GM23338 (cell line): ENCODE data around the gene CCDC3. TPM values are rescaled to one million over a fixed set of nuclear protein-coding genes. Genes with fewer than 3 reads are reported as not detected.

Source experiments
- ATAC-seq: fragments of 200-7000 bp; cut with Tn5 transposase; 3 replicates; pipeline ENCODE4 v1.9.1; 2020
- DNase-seq: peaks from one replicate; pipeline ENCODE4 v3.0.0-alpha.2; 2015; ENCODE audit warnings: low spot score
- H2AFZ ChIP-seq: fragments of 200-600 bp; sonication (generic); 2 replicates; pipeline ENCODE4 v1.8.0; 2016; ENCODE audit warnings: antibody characterized with exemption, mild to moderate bottlenecking, moderate library complexity
- H3F3A ChIP-seq: fragments of 200-600 bp; sonication (generic); replicated peaks from 2 replicates; pipeline ENCODE4 v1.8.0; 2017; ENCODE audit warnings: antibody characterized with exemption, mixed run types, low read depth
- H3K27ac ChIP-seq: fragments of 200-600 bp; sonication (generic); 2 replicates; pipeline ENCODE4 v1.6.1; 2016; ENCODE audit warnings: low read depth
- H3K27me3 ChIP-seq: fragments of 200-600 bp; sonication (generic); 2 replicates; pipeline ENCODE4 v1.8.0; 2016; ENCODE audit warnings: mild to moderate bottlenecking, mixed run types, moderate library complexity; ENCODE audit not compliant: insufficient read depth
- H3K36me3 ChIP-seq: fragments of 200-600 bp; sonication (generic); 2 replicates; pipeline ENCODE4 v1.8.0; 2016; ENCODE audit warnings: mild to moderate bottlenecking; ENCODE audit not compliant: insufficient read depth
- H3K4me1 ChIP-seq: fragments of 200-600 bp; sonication (generic); 2 replicates; pipeline ENCODE4 v1.8.0; 2016; ENCODE audit warnings: mild to moderate bottlenecking, moderate library complexity; ENCODE audit not compliant: insufficient read depth
- H3K4me2 ChIP-seq: fragments of 200-600 bp; sonication (generic); 2 replicates; pipeline ENCODE4 v1.7.1; 2017; ENCODE audit warnings: mixed run types
- H3K4me3 ChIP-seq: fragments of 200-600 bp; sonication (generic); 2 replicates; pipeline ENCODE4 v1.6.1; 2016; ENCODE audit warnings: mixed run types
- H3K79me2 ChIP-seq: fragments of 200-600 bp; sonication (generic); replicated peaks from 2 replicates; pipeline ENCODE4 v1.8.0; 2017; ENCODE audit warnings: mild to moderate bottlenecking; ENCODE audit not compliant: insufficient read depth
- H3K9me2 ChIP-seq: fragments of 200-600 bp; sonication (generic); 2 replicates; pipeline ENCODE4 v1.8.0; 2017; ENCODE audit not compliant: insufficient read depth
- H4K20me1 ChIP-seq: fragments of 200-600 bp; sonication (generic); replicated peaks from 2 replicates; pipeline ENCODE4 v1.8.0; 2017; ENCODE audit warnings: mild to moderate bottlenecking; ENCODE audit not compliant: insufficient read depth
- H3K27ac Mint-ChIP-seq: 2 replicates; pipeline ENCODE4 v1.8.0; 2020; ENCODE audit warnings: inconsistent platforms, mild to moderate bottlenecking, moderate library complexity, mixed read lengths
- H3K27me3 Mint-ChIP-seq: 3 replicates; pipeline ENCODE4 v1.8.0; 2022; ENCODE audit warnings: low read depth, mild to moderate bottlenecking, moderate library complexity, mixed read lengths, inconsistent platforms; ENCODE audit not compliant: insufficient read depth, poor library complexity
- H3K36me3 Mint-ChIP-seq: 3 replicates; pipeline ENCODE4 v1.8.0; 2021; ENCODE audit warnings: low read depth, mild to moderate bottlenecking, inconsistent platforms, moderate library complexity, mixed read lengths
- H3K4me1 Mint-ChIP-seq: 3 replicates; pipeline ENCODE4 v1.8.0; 2020; ENCODE audit warnings: mild to moderate bottlenecking, inconsistent platforms, mixed read lengths
- H3K4me3 Mint-ChIP-seq: 3 replicates; pipeline ENCODE4 v1.8.0; 2021; ENCODE audit warnings: moderate library complexity, mild to moderate bottlenecking, inconsistent platforms, mixed read lengths
- H3K9me3 Mint-ChIP-seq: 3 replicates; pipeline ENCODE4 v1.8.0; 2020; ENCODE audit warnings: moderate library complexity, mild to moderate bottlenecking, inconsistent platforms, mixed read lengths
- CREB1 ChIP-seq: fragments of 250-450 bp; sonication (Bioruptor Pico); IDR thresholded peaks from 2 replicates; pipeline ENCODE4 v1.5.0; 2020; ENCODE audit warnings: low read depth, mild to moderate bottlenecking, moderate library complexity
- EZH2 ChIP-seq: fragments of 200-600 bp; sonication (generic); IDR thresholded peaks from one replicate; pipeline ENCODE4 v1.8.0; 2017; ENCODE audit warnings: antibody characterized with exemption, mild to moderate bottlenecking, low read depth; ENCODE audit not compliant: unreplicated experiment
- EZH2phosphoT487 ChIP-seq: fragments of 200-600 bp; sonication (generic); IDR thresholded peaks from one replicate; pipeline ENCODE4 v1.8.1; 2018; ENCODE audit warnings: antibody characterized with exemption; ENCODE audit not compliant: unreplicated experiment
- JUNB ChIP-seq: IDR thresholded peaks from one replicate; pipeline ENCODE4 v1.6.1; 2016; ENCODE audit warnings: antibody characterized with exemption; ENCODE audit not compliant: unreplicated experiment
- NANOG ChIP-seq: IDR thresholded peaks from 2 replicates; pipeline ENCODE4 v1.6.1; 2016; ENCODE audit warnings: antibody characterized with exemption, borderline replicate concordance
- POLR2AphosphoS5 ChIP-seq: IDR thresholded peaks from 2 replicates; pipeline ENCODE4 v1.6.1; 2016; ENCODE audit warnings: antibody characterized with exemption, low read depth
- STAT1 ChIP-seq: IDR thresholded peaks from one replicate; pipeline ENCODE4 v1.6.1; 2016; ENCODE audit warnings: antibody characterized with exemption; ENCODE audit not compliant: unreplicated experiment
- ZNF114 ChIP-seq: fragments of 250-450 bp; sonication (Bioruptor Pico); IDR thresholded peaks from 2 replicates; pipeline ENCODE4 v1.5.0; 2020; ENCODE audit warnings: mild to moderate bottlenecking, moderate library complexity
- ZNF331 ChIP-seq: fragments of 250-450 bp; sonication (Bioruptor Pico); IDR thresholded peaks from 2 replicates; pipeline ENCODE4 v1.5.0; 2020; ENCODE audit warnings: low read depth, mild to moderate bottlenecking, moderate library complexity
- polyA plus RNA-seq: library from polyadenylated mRNA; unstranded; fragments of >200 nt; fragmentation: Nextera tagmentation; extraction: Ambion mirVana; gene quantifications from 2 replicates; pipeline ENCODE4 v1.2.1, GENCODE V29; 2016
- total RNA-seq: library from RNA; depleted of rRNA; stranded (reverse); fragments of >200 nt; shearing (Covaris generic); gene quantifications from 2 replicates; pipeline ENCODE4 v1.2.3, GENCODE V29; 2014
- TF ChIP-seq, protein P1 (sequence below), 2 experiments: fragments of 200-600 bp in 1 of 2; sonication (generic) in 1 of 2; conservative IDR thresholded peaks; 2 replicates each; pipeline versions ENCODE4 v1.5.1 to v1.6.1; 2016 to 2017; ENCODE audit warnings: antibody characterized with exemption in 2 of 2, low read depth in 2 of 2, mild to moderate bottlenecking in 2 of 2, moderate library complexity in 1 of 2
- TF ChIP-seq, protein P2 (sequence below): IDR thresholded peaks from 2 replicates; pipeline ENCODE4 v1.6.1; 2016; ENCODE audit warnings: antibody characterized with exemption
- TF ChIP-seq, protein P3 (sequence below): fragments of 250-450 bp; sonication (Bioruptor Pico); IDR thresholded peaks from 2 replicates; pipeline ENCODE4 v1.5.0; 2020; ENCODE audit warnings: mild to moderate bottlenecking, moderate library complexity
- TF ChIP-seq, protein P4 (sequence below): IDR thresholded peaks from one replicate; pipeline ENCODE4 v1.6.1; 2018; ENCODE audit warnings: antibody characterized with exemption; ENCODE audit not compliant: unreplicated experiment

Gene CCDC3
- total and polyA plus RNA-seq, 2 experiments from 2014 or later, result 1.4 to 5.2 TPM

DNA sequence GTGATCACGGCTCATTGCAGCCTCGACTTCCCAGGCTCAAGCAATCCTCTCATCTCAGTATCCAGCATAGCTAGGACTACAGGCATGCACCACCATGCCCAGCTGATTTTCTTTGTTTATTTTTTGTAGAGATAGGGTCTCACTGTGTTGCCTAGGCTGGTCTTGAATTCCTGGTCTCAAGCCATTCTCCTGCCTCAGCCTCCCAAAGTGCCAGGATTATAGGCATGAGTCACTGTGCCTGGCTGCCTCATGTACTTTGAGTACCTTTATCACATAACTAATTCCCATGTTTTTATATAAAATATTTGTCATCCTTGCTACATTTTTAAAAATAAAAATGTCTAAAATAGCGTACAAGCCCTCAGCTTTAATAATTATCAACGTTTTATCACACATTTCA lies 35.3 kb upstream of the CCDC3 start:
- TF ChIP-seq EZH2phosphoT487 (no peak), EZH2 (no peak), NANOG (no peak), ZNF331 (no peak), STAT1 (no peak), POLR2AphosphoS5 (no peak), CREB1 (CRISPR knock-in tag) (no peak), ZNF114 (no peak), JUNB (no peak)
- TF ChIP-seq, protein P1, sequence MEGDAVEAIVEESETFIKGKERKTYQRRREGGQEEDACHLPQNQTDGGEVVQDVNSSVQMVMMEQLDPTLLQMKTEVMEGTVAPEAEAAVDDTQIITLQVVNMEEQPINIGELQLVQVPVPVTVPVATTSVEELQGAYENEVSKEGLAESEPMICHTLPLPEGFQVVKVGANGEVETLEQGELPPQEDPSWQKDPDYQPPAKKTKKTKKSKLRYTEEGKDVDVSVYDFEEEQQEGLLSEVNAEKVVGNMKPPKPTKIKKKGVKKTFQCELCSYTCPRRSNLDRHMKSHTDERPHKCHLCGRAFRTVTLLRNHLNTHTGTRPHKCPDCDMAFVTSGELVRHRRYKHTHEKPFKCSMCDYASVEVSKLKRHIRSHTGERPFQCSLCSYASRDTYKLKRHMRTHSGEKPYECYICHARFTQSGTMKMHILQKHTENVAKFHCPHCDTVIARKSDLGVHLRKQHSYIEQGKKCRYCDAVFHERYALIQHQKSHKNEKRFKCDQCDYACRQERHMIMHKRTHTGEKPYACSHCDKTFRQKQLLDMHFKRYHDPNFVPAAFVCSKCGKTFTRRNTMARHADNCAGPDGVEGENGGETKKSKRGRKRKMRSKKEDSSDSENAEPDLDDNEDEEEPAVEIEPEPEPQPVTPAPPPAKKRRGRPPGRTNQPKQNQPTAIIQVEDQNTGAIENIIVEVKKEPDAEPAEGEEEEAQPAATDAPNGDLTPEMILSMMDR (conservative IDR thresholded peaks at IDR 0.05; ENCODE audit: low read depth in 2 of 2), result no peak
- TF ChIP-seq, protein P2, sequence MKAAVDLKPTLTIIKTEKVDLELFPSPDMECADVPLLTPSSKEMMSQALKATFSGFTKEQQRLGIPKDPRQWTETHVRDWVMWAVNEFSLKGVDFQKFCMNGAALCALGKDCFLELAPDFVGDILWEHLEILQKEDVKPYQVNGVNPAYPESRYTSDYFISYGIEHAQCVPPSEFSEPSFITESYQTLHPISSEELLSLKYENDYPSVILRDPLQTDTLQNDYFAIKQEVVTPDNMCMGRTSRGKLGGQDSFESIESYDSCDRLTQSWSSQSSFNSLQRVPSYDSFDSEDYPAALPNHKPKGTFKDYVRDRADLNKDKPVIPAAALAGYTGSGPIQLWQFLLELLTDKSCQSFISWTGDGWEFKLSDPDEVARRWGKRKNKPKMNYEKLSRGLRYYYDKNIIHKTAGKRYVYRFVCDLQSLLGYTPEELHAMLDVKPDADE, result no peak
- TF ChIP-seq, protein P3, sequence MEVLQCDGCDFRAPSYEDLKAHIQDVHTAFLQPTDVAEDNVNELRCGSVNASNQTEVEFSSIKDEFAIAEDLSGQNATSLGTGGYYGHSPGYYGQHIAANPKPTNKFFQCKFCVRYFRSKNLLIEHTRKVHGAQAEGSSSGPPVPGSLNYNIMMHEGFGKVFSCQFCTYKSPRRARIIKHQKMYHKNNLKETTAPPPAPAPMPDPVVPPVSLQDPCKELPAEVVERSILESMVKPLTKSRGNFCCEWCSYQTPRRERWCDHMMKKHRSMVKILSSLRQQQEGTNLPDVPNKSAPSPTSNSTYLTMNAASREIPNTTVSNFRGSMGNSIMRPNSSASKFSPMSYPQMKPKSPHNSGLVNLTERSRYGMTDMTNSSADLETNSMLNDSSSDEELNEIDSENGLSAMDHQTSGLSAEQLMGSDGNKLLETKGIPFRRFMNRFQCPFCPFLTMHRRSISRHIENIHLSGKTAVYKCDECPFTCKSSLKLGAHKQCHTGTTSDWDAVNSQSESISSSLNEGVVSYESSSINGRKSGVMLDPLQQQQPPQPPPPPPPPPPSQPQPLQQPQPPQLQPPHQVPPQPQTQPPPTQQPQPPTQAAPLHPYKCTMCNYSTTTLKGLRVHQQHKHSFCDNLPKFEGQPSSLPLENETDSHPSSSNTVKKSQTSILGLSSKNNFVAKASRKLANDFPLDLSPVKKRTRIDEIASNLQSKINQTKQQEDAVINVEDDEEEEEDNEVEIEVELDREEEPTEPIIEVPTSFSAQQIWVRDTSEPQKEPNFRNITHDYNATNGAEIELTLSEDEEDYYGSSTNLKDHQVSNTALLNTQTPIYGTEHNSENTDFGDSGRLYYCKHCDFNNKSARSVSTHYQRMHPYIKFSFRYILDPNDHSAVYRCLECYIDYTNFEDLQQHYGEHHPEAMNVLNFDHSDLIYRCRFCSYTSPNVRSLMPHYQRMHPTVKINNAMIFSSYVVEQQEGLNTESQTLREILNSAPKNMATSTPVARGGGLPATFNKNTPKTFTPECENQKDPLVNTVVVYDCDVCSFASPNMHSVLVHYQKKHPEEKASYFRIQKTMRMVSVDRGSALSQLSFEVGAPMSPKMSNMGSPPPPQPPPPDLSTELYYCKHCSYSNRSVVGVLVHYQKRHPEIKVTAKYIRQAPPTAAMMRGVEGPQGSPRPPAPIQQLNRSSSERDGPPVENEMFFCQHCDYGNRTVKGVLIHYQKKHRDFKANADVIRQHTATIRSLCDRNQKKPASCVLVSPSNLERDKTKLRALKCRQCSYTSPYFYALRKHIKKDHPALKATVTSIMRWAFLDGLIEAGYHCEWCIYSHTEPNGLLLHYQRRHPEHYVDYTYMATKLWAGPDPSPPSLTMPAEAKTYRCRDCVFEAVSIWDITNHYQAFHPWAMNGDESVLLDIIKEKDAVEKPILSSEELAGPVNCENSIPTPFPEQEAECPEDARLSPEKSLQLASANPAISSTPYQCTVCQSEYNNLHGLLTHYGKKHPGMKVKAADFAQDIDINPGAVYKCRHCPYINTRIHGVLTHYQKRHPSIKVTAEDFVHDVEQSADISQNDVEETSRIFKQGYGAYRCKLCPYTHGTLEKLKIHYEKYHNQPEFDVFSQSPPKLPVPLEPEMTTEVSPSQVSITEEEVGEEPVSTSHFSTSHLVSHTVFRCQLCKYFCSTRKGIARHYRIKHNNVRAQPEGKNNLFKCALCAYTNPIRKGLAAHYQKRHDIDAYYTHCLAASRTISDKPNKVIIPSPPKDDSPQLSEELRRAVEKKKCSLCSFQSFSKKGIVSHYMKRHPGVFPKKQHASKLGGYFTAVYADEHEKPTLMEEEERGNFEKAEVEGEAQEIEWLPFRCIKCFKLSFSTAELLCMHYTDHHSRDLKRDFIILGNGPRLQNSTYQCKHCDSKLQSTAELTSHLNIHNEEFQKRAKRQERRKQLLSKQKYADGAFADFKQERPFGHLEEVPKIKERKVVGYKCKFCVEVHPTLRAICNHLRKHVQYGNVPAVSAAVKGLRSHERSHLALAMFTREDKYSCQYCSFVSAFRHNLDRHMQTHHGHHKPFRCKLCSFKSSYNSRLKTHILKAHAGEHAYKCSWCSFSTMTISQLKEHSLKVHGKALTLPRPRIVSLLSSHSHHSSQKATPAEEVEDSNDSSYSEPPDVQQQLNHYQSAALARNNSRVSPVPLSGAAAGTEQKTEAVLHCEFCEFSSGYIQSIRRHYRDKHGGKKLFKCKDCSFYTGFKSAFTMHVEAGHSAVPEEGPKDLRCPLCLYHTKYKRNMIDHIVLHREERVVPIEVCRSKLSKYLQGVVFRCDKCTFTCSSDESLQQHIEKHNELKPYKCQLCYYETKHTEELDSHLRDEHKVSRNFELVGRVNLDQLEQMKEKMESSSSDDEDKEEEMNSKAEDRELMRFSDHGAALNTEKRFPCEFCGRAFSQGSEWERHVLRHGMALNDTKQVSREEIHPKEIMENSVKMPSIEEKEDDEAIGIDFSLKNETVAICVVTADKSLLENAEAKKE (CRISPR knock-in tag), result no peak
- TF ChIP-seq, protein P4, sequence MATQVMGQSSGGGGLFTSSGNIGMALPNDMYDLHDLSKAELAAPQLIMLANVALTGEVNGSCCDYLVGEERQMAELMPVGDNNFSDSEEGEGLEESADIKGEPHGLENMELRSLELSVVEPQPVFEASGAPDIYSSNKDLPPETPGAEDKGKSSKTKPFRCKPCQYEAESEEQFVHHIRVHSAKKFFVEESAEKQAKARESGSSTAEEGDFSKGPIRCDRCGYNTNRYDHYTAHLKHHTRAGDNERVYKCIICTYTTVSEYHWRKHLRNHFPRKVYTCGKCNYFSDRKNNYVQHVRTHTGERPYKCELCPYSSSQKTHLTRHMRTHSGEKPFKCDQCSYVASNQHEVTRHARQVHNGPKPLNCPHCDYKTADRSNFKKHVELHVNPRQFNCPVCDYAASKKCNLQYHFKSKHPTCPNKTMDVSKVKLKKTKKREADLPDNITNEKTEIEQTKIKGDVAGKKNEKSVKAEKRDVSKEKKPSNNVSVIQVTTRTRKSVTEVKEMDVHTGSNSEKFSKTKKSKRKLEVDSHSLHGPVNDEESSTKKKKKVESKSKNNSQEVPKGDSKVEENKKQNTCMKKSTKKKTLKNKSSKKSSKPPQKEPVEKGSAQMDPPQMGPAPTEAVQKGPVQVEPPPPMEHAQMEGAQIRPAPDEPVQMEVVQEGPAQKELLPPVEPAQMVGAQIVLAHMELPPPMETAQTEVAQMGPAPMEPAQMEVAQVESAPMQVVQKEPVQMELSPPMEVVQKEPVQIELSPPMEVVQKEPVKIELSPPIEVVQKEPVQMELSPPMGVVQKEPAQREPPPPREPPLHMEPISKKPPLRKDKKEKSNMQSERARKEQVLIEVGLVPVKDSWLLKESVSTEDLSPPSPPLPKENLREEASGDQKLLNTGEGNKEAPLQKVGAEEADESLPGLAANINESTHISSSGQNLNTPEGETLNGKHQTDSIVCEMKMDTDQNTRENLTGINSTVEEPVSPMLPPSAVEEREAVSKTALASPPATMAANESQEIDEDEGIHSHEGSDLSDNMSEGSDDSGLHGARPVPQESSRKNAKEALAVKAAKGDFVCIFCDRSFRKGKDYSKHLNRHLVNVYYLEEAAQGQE, result no peak
- no peak overlapping the region for H3K27ac Mint-ChIP-seq
- Histone ChIP-seq H3K4me1 (no peaks in the 10 kb centered on the region), H3K9me2 (no peaks in the 10 kb centered on the region), H3K27me3 (no peaks in the 10 kb centered on the region), H3K4me3 (no peak overlapping the region), H4K20me1 (no peaks in the 10 kb centered on the region), H3K79me2 (no peaks in the 10 kb centered on the region), H3K36me3 (no peaks in the 10 kb centered on the region), H2AFZ (no peak overlapping the region), H3K4me2 (no peak overlapping the region), H3F3A (no peaks in the 10 kb centered on the region), H3K27ac (no peak overlapping the region)
- H3K36me3 Mint-ChIP-seq, result no peaks in the 10 kb centered on the region
- DNase-seq (no peak), ATAC-seq (no peak)
- no peaks in the 10 kb centered on the region for H3K4me1 Mint-ChIP-seq
- no peak overlapping the region for H3K4me3 Mint-ChIP-seq
- peaks cover 5% of the 10 kb centered on the region for H3K27me3 Mint-ChIP-seq
- peaks cover under 1% of the 10 kb centered on the region; the same call in 2 of the 3 replicates for H3K9me3 Mint-ChIP-seq
